22Rv1 (cell line): ENCODE measurements around the gene PDE5A.

ENCODE experiments used
- ZFX ChIP-seq: fragments of 450-650 bp; IDR thresholded peaks from 2 replicates; pipeline ENCODE4 v1.6.1; 2017; ENCODE audit warnings: antibody characterized with exemption, borderline replicate concordance
- TF ChIP-seq, protein P1 (sequence below): fragments of 450-650 bp; IDR thresholded peaks from 2 replicates; pipeline ENCODE4 v1.5.1; 2017; ENCODE audit warnings: mild to moderate bottlenecking

DNA sequence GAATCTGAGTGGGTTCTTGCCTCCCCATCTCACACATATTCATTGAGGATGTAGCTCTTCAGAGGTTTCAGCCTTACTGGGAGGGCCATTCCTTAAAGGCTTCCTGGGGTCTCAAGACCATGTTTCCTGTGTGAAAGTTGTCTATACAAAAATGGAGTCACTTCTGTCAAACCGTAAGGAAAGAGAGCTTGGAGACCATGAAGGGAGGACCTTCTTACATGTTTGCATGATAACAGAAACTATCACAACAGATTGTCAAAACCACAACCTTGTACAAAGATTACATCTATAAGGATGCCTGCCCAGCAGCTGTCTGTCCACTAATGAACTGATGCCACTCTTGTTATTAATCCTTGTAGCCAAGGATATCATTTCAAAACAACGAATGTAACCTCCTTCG, 139.3 kb downstream of the PDE5A start:
- TF ChIP-seq, protein P1, sequence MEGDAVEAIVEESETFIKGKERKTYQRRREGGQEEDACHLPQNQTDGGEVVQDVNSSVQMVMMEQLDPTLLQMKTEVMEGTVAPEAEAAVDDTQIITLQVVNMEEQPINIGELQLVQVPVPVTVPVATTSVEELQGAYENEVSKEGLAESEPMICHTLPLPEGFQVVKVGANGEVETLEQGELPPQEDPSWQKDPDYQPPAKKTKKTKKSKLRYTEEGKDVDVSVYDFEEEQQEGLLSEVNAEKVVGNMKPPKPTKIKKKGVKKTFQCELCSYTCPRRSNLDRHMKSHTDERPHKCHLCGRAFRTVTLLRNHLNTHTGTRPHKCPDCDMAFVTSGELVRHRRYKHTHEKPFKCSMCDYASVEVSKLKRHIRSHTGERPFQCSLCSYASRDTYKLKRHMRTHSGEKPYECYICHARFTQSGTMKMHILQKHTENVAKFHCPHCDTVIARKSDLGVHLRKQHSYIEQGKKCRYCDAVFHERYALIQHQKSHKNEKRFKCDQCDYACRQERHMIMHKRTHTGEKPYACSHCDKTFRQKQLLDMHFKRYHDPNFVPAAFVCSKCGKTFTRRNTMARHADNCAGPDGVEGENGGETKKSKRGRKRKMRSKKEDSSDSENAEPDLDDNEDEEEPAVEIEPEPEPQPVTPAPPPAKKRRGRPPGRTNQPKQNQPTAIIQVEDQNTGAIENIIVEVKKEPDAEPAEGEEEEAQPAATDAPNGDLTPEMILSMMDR = no peak
- TF ChIP-seq ZFX = no peak
